Spleen (tissue), 7 donors: Measurements from ENCODE around the gene CYP2J2.

ENCODE experiments used
- POLR2A ChIP-seq, 3 donors: fragments of 450-650 bp; IDR thresholded peaks; one replicate each; pipeline ENCODE4 v1.5.1; 2017; ENCODE audit warnings: antibody characterized with exemption in 3 of 3, mild to moderate bottlenecking in 1 of 3
- TF ChIP-seq, protein P1 (sequence below), 11 experiments: fragments of 200-600 bp in 7 of 11; fragments of 450-650 bp in 4 of 11; sonication (generic) in 4 of 11; IDR thresholded peaks in 8 of 11; conservative IDR thresholded peaks in 3 of 11; 1 replicate in 7 of 11; 2 replicates in 4 of 11; pipeline versions ENCODE4 v1.4.0 to v1.8.0; 2016 to 2021; ENCODE audit warnings: antibody characterized with exemption in 11 of 11, inconsistent platforms in 4 of 11, mild to moderate bottlenecking in 1 of 11
- donor health status: DM: no; HTN: no; CAD: no; lungs with moderate emphysema.
- donor health status: DM: no; HTN: no; CAD: no.
- donor health status: DM: no; HTN: no; CAD: no.

DNA sequence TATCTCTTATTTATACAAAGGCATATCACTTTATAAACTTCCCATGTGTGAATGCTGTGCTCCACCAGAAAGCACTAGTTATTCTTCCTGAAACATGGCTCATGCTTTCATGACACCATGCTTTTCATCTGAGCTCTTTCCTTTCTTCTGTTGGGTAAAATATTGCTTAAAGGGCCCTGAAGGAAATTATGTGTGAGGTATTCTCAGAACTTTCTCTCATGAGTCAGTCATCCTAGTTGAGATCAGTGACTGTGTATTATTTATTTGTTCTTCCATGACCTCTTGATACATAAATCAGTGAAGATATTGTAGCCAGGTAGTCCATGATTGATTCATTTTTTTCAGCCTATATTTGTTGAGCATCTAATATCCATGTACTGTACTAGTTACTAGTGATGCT is 54.8 kb downstream of the CYP2J2 start:
- TF ChIP-seq, protein P1, sequence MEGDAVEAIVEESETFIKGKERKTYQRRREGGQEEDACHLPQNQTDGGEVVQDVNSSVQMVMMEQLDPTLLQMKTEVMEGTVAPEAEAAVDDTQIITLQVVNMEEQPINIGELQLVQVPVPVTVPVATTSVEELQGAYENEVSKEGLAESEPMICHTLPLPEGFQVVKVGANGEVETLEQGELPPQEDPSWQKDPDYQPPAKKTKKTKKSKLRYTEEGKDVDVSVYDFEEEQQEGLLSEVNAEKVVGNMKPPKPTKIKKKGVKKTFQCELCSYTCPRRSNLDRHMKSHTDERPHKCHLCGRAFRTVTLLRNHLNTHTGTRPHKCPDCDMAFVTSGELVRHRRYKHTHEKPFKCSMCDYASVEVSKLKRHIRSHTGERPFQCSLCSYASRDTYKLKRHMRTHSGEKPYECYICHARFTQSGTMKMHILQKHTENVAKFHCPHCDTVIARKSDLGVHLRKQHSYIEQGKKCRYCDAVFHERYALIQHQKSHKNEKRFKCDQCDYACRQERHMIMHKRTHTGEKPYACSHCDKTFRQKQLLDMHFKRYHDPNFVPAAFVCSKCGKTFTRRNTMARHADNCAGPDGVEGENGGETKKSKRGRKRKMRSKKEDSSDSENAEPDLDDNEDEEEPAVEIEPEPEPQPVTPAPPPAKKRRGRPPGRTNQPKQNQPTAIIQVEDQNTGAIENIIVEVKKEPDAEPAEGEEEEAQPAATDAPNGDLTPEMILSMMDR (IDR thresholded peaks at IDR 0.05 in 8 of 11, conservative IDR thresholded peaks at IDR 0.05 in 3 of 11): no peak
- TF ChIP-seq POLR2A (IDR thresholded peaks at IDR 0.05): no peak
